Stomach (tissue), 4 donors: ENCODE measurements around the gene TXNL4A.

Experiments used
- POLR2A ChIP-seq, 4 donors: fragments of 450-650 bp; IDR thresholded peaks; one replicate each; pipeline ENCODE4 v1.6.1; 2016; ENCODE audit warnings: antibody characterized with exemption in 4 of 4, control low read depth in 2 of 4, mild to moderate bottlenecking in 1 of 4, moderate library complexity in 1 of 4
- TF ChIP-seq, protein P1 (sequence below), 7 experiments: fragments of 450-650 bp in 4 of 7; fragments of 200-600 bp in 3 of 7; sonication (generic) in 3 of 7; IDR thresholded peaks; one replicate each; pipeline ENCODE4 v1.5.1; 2016 to 2019; ENCODE audit warnings: antibody characterized with exemption in 7 of 7, control low read depth in 2 of 7, mild to moderate bottlenecking in 1 of 7

DNA sequence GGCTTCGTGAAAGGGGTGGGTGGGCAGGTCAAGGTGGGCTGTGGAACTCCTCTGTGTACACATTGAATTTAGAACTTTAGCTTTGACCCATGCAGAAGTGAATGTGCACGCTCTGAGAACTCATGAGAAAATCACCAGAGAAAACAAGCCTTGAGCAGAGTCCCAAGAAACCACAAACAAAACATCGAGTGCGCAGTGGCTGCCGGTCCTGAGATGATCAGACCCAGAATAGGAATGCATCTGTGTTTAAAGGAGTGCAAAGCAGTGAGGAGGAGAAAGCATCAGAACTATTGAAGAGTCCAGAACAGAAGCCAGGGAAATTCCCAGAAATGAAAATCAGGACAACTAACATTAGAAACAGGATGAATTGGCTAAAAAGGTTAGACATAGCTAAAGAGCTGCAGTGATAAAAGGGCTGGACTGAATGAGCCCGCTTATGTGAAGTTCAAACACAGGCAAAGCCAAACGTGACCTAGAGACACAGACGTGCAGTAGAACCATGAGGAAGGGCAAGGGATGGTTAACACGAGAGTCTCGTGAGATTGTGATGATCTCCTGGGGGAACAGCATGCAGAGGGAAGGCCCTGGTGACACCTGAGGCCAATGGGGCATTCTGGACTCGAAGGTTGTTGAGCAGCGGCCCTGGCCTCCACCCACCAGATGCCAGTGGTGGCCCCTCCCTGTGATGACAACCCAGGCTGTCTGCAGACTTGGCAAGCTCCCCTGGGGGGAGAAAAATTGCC is 16.4 kb upstream of the TXNL4A start:
- TF ChIP-seq, protein P1, sequence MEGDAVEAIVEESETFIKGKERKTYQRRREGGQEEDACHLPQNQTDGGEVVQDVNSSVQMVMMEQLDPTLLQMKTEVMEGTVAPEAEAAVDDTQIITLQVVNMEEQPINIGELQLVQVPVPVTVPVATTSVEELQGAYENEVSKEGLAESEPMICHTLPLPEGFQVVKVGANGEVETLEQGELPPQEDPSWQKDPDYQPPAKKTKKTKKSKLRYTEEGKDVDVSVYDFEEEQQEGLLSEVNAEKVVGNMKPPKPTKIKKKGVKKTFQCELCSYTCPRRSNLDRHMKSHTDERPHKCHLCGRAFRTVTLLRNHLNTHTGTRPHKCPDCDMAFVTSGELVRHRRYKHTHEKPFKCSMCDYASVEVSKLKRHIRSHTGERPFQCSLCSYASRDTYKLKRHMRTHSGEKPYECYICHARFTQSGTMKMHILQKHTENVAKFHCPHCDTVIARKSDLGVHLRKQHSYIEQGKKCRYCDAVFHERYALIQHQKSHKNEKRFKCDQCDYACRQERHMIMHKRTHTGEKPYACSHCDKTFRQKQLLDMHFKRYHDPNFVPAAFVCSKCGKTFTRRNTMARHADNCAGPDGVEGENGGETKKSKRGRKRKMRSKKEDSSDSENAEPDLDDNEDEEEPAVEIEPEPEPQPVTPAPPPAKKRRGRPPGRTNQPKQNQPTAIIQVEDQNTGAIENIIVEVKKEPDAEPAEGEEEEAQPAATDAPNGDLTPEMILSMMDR (IDR thresholded peaks at IDR 0.05) = no peak
- TF ChIP-seq POLR2A (IDR thresholded peaks at IDR 0.05) = no peak
